Effector memory CD8-positive, alpha-beta T cell (primary cell): Measurements from ENCODE around the gene RHO.

Source experiments
- ATAC-seq: fragments of 150-1000 bp; cut with Tn5 transposase; replicated peaks from 2 replicates; pipeline ENCODE4 v1.10.0; 2021; ENCODE audit warnings: mild to moderate bottlenecking, moderate library complexity
- DNase-seq, 3 experiments: peaks; one replicate each; pipeline ENCODE4 v3.0.0; 2021
- H3K27ac Mint-ChIP-seq, 2 donors: one replicate each; pipeline ENCODE4 v1.8.0; 2022; ENCODE audit warnings: mild to moderate bottlenecking in 2 of 2, mixed read lengths in 2 of 2, moderate library complexity in 2 of 2
- H3K27me3 Mint-ChIP-seq, 2 donors: one replicate each; pipeline ENCODE4 v1.8.0; 2022; ENCODE audit warnings: mixed read lengths in 2 of 2
- H3K36me3 Mint-ChIP-seq: one replicate; pipeline ENCODE4 v1.8.0; 2022; ENCODE audit warnings: mild to moderate bottlenecking, moderate library complexity, mixed read lengths; ENCODE audit not compliant: insufficient read depth
- H3K4me1 Mint-ChIP-seq, 2 donors: one replicate each; pipeline ENCODE4 v1.8.0; 2022; ENCODE audit warnings: low read depth in 2 of 2, mixed read lengths in 2 of 2
- H3K4me3 Mint-ChIP-seq, 2 donors: one replicate each; pipeline ENCODE4 v1.8.0; 2022; ENCODE audit warnings: mild to moderate bottlenecking in 2 of 2, mixed read lengths in 2 of 2, moderate library complexity in 2 of 2
- H3K9me3 Mint-ChIP-seq, 2 donors: one replicate each; pipeline ENCODE4 v1.8.0; 2022; ENCODE audit warnings: mixed read lengths in 2 of 2

Gene RHO

DNA sequence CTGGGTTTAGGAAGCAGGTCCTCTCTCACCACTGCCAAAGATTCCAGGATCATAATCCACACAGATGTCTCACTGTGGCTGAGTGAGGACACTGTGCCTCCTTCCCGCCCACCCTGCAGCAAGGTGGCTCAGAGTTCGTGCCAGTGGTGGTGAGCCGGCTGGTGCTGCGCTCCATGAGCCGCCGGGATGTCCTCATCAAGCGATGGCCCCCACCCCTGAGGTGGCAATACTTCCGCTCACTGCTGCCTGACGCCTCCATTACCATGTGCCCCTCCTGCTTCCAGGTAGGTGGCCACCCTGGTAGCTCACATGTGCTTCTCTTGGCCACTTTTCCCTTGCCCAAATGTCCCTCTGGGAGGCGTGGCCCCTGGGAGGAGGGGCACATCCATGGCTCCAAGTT, 9.0 kb upstream of the RHO start:
- H3K27me3 Mint-ChIP-seq = no peaks in the 10 kb centered on the region

DNA sequence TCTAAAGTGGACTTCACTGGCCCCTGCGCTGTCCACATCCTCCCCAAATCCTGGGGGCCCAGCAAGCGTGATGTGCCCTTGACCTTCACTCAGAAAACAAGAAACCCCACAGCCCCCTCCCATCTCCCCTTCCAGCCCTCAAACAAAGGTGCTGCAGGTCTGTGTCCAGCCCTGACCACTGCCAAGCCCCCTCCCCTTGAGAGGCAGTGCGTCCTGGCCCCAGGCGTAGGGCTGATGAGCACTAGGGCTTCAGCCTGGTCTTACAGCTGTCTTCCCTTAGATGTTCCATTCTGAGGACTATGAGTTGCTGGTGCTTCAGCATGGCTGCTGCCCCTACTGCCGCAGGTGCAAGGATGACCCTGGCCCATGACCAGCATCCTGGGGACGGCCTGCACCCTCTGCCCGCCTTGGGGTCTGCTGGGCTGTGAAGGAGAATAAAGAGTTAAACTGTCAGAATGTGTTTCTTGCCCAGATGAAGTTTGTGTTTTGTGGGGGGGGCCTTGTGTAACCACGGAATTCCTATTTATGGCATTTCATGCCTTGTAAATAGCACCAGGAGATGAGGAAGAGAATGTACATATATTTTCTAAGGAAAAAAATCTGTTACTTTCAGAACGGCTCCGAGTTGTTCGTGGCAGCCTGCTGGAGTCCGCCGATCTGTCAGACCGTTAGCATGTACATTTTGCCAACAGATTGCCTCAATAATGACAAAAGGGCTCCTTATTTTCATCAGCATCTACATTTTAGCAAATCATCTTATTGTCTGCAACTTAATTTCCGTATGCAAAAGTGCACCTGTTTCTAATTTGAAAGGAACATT, 8.3 kb upstream of the RHO start:
- ATAC-seq = no peak
- Mint-ChIP-seq H3K4me3 (no peak overlapping the region), H3K9me3 (no peaks in the 10 kb centered on the region), H3K27ac (peak overlapping the region in 1 of 2 donors; percentile 18), H3K36me3 (no peaks in the 10 kb centered on the region), H3K27me3 (no peaks in the 10 kb centered on the region), H3K4me1 (peaks cover 0 to 12% of the 10 kb centered on the region in 2 donors)
- no peak for DNase-seq

More for the DNA sequence above, 9.0 kb upstream of the RHO start:
- Mint-ChIP-seq H3K4me1 (peaks cover 0 to 12% of the 10 kb centered on the region in 2 donors), H3K4me3 (no peak overlapping the region), H3K27ac (no peak overlapping the region), H3K36me3 (no peaks in the 10 kb centered on the region), H3K9me3 (no peaks in the 10 kb centered on the region)
- DNase-seq (no peak), ATAC-seq (no peak)

GRCh38 chr3:129520960-129521359, 7.5 kb upstream of the RHO start:
- H3K27me3 Mint-ChIP-seq = no peaks in the 10 kb centered on the region
- DNase-seq = no peak
- H3K9me3 Mint-ChIP-seq = no peaks in the 10 kb centered on the region
- no peak overlapping the region for H3K27ac Mint-ChIP-seq
- no peaks in the 10 kb centered on the region for H3K36me3 Mint-ChIP-seq
- no peak for ATAC-seq
- H3K4me3 Mint-ChIP-seq = no peak overlapping the region
- H3K4me1 Mint-ChIP-seq = peaks cover 0 to 12% of the 10 kb centered on the region in 2 donors

- peaks cover 0 to 12% of the 10 kb centered on the region in 2 donors for H3K4me1 Mint-ChIP-seq
- no peaks in the 10 kb centered on the region for H3K9me3 Mint-ChIP-seq
- no peaks in the 10 kb centered on the region for H3K27me3 Mint-ChIP-seq
- no peaks in the 10 kb centered on the region for H3K36me3 Mint-ChIP-seq
- no peak for ATAC-seq
- DNase-seq = no peak
- no peak overlapping the region for H3K27ac Mint-ChIP-seq
- no peak overlapping the region for H3K4me3 Mint-ChIP-seq
Observed at GRCh38 chr3:129521611-129522010, 6.8 kb upstream of the RHO start.

DNA sequence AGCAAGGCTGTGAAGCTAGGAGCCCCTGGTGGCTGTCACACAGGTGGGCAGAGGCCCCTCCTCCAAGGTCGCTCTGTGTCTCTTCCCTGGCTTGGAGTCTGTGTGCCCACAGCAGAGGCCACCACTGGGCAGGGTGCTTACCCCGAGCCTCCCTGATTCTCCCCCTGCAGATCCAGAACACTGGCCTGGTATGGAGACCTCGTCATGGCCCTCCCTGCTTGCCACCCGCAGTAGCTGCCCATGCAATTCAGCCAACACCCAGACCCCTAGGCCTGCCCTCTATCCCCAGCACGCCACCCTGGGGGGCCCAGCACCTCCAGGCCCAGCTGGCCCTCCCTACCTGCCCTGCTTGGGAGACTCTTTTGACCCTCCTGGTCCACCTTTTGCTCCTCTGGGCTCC, 5.5 kb upstream of the RHO start:
- H3K36me3 Mint-ChIP-seq = no peaks in the 10 kb centered on the region
- H3K27me3 Mint-ChIP-seq = no peaks in the 10 kb centered on the region
- H3K4me1 Mint-ChIP-seq = peaks cover 0 to 9% of the 10 kb centered on the region in 2 donors
- no peak for DNase-seq
- ATAC-seq = no peak
- H3K4me3 Mint-ChIP-seq = no peak overlapping the region
- H3K27ac Mint-ChIP-seq = peak overlapping the region; percentile 22 to 57
- H3K9me3 Mint-ChIP-seq = no peaks in the 10 kb centered on the region

DNA sequence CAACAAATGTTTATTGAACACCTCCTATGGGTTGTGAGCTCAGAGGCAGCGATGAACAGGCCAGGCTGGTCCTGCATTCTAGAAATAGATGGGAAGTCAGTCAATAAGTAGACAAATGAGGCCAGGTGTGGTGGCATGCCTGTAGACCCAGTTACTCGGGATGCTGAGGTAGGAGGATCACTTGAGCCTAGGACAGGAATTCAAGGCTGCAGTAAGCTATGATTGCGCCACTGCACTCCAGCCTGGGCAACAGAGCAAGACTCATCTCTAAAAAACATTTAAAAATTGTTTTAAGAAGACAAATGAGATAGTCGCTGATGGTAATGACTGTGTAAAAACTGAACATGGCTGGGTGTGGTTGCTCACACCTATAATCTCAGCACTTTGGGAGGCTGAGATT, 4.4 kb upstream of the RHO start:
- Mint-ChIP-seq H3K27me3 (no peaks in the 10 kb centered on the region), H3K9me3 (no peaks in the 10 kb centered on the region), H3K4me1 (peaks cover 0 to 9% of the 10 kb centered on the region in 2 donors), H3K27ac (no peak overlapping the region), H3K4me3 (no peak overlapping the region), H3K36me3 (no peaks in the 10 kb centered on the region)
- DNase-seq = no peak
- ATAC-seq = no peak

DNA sequence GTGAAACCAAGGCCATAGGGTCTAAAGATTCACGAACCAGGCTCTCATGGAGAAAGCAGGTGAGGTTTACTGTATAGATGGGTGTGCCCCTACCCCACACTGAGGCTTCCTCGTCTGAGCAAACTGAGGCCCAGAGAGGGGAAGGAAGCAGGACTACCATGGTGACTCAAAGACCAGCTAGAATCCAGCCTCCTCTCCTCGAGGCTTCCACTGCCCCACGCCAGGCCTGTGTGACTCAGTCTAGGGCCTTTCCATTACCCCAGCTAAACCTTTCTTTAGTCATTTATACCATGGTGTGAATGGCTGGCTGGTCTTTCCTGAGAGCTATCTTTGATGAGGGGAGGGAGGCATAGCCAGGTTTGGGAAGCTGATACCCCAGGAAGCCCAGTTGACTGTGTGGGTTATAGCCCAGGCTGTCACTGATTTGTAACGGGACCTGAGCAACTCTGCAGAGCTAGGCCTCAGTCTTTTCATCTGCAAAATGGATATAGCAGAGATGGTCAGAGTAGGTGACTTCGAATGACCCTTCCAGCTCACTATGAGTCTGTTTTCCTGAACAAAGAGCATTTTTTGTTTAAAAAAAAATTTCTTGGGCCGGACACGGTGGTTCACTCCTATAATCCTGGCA, 3.0 kb upstream of the RHO start:
- peak; percentile 26 for ATAC-seq
- no peak overlapping the region for H3K4me3 Mint-ChIP-seq
- no peak for DNase-seq

GRCh38 chr3:129526121-129526900, 2.1 kb upstream of the RHO start:
- H3K36me3 Mint-ChIP-seq = no peaks in the 10 kb centered on the region
- peaks cover 0 to 5% of the 10 kb centered on the region in 2 donors for H3K4me1 Mint-ChIP-seq
- DNase-seq (no peak), ATAC-seq (peak; percentile 67)
- H3K27me3 Mint-ChIP-seq = no peaks in the 10 kb centered on the region
- no peaks in the 10 kb centered on the region for H3K9me3 Mint-ChIP-seq
- H3K4me3 Mint-ChIP-seq = no peak overlapping the region
- peak overlapping the region in 1 of 2 donors; percentile 38 for H3K27ac Mint-ChIP-seq

More for the DNA sequence above, 3.0 kb upstream of the RHO start:
- Mint-ChIP-seq H3K36me3 (no peaks in the 10 kb centered on the region), H3K27me3 (no peaks in the 10 kb centered on the region), H3K9me3 (no peaks in the 10 kb centered on the region), H3K27ac (peak overlapping the region in 1 of 2 donors; percentile 59), H3K4me1 (peaks cover 0 to 5% of the 10 kb centered on the region in 2 donors)

DNA sequence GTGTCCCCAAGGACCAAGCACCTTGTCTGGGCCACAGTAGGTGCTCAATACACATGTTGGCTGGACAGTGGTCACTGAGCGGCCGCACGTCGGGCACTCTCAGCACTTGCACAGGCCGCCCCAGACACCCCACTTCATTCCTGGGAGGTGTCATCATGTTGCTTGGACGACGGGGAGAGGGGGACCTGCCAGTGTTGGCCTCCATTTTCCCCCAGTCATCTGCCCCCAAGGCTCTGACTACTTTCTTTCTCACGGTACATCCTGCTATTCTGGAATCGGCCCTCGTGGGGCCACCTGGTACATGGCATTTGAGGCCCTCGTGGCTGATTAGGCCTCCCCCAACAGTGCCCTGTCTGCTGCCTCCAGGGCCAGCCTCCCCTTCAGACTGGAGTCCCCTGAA, 1.2 kb upstream of the RHO start:
- Mint-ChIP-seq H3K27me3 (peaks cover 0 to 4% of the 10 kb centered on the region in 2 donors), H3K9me3 (no peaks in the 10 kb centered on the region), H3K4me1 (peaks cover 0 to 3% of the 10 kb centered on the region in 2 donors), H3K4me3 (no peak overlapping the region), H3K36me3 (peaks cover 1% of the 10 kb centered on the region), H3K27ac (peak overlapping the region; percentile 57 to 90)
- ATAC-seq (no peak), DNase-seq (no peak)

GRCh38 chr3:129529436-129530210, 1.2 kb downstream of the RHO start:
- no peak overlapping the region for H3K4me3 Mint-ChIP-seq
- no peaks in the 10 kb centered on the region for H3K4me1 Mint-ChIP-seq
- peaks cover 0 to 4% of the 10 kb centered on the region in 2 donors for H3K27me3 Mint-ChIP-seq
- H3K36me3 Mint-ChIP-seq = peaks cover 3% of the 10 kb centered on the region
- DNase-seq = no peak
- H3K9me3 Mint-ChIP-seq = no peaks in the 10 kb centered on the region
- ATAC-seq = no peak
- no peak overlapping the region for H3K27ac Mint-ChIP-seq

- no peak for DNase-seq
- Mint-ChIP-seq H3K27me3 (peaks cover 0 to 4% of the 10 kb centered on the region in 2 donors), H3K4me1 (no peaks in the 10 kb centered on the region), H3K27ac (no peak overlapping the region), H3K9me3 (no peaks in the 10 kb centered on the region), H3K36me3 (peaks cover 3% of the 10 kb centered on the region), H3K4me3 (no peak overlapping the region)
- no peak for ATAC-seq
Observed at GRCh38 chr3:129530251-129530791, 1.9 kb downstream of the RHO start.

- Mint-ChIP-seq H3K27ac (no peak overlapping the region), H3K9me3 (no peaks in the 10 kb centered on the region), H3K4me3 (no peak overlapping the region), H3K27me3 (peaks cover 0 to 4% of the 10 kb centered on the region in 2 donors), H3K4me1 (no peaks in the 10 kb centered on the region), H3K36me3 (peaks cover 3% of the 10 kb centered on the region)
- no peak for ATAC-seq
- no peak for DNase-seq
Observed at GRCh38 chr3:129530821-129531220, 2.4 kb downstream of the RHO start.

GRCh38 chr3:129531699-129532098, 3.3 kb downstream of the RHO start:
- Mint-ChIP-seq H3K36me3 (peaks cover 3% of the 10 kb centered on the region), H3K9me3 (no peaks in the 10 kb centered on the region), H3K27ac (no peak overlapping the region), H3K4me3 (no peak overlapping the region), H3K27me3 (peaks cover 0 to 4% of the 10 kb centered on the region in 2 donors), H3K4me1 (no peaks in the 10 kb centered on the region)
- DNase-seq (no peak), ATAC-seq (no peak)
